WTC11 (cell line): Measurements from ENCODE around the gene PDSS2.
"Not testable (repeated sequence)": the region's sequence is repeated elsewhere in the genome, so short reads cannot be mapped to it uniquely, and the experiment has no call there.

ENCODE experiments used
- ESRRA ChIP-seq: sonication (generic); formaldehyde crosslinking; IDR thresholded peaks from 2 replicates; pipeline ENCODE4 v1.8.1; 2022; ENCODE audit warnings: mild to moderate bottlenecking, missing genetic modification reagents, borderline replicate concordance
- FOXJ3 ChIP-seq: sonication (generic); formaldehyde crosslinking; IDR thresholded peaks from 2 replicates; pipeline ENCODE4 v1.9.0; 2021; ENCODE audit warnings: missing genetic modification reagents, mild to moderate bottlenecking, borderline replicate concordance
- KAT7 ChIP-seq: sonication (generic); formaldehyde crosslinking; IDR thresholded peaks from 2 replicates; pipeline ENCODE4 v1.8.1; 2023; ENCODE audit warnings: missing genetic modification reagents, mild to moderate bottlenecking, borderline replicate concordance
- NR3C1 ChIP-seq: sonication (generic); formaldehyde crosslinking; conservative IDR thresholded peaks from 2 replicates; pipeline ENCODE4 v1.8.1; 2023; ENCODE audit warnings: low read depth, mild to moderate bottlenecking, missing genetic modification reagents
- TEAD4 ChIP-seq: sonication (generic); formaldehyde crosslinking; IDR thresholded peaks from 2 replicates; pipeline ENCODE4 v1.8.0; 2022; ENCODE audit warnings: mild to moderate bottlenecking, missing genetic modification reagents
- TF ChIP-seq, protein P1 (sequence below): fragments of 200-600 bp; IDR thresholded peaks from 2 replicates; pipeline ENCODE4 v1.8.0; 2022; ENCODE audit warnings: antibody characterized with exemption
- TF ChIP-seq, protein P2 (sequence below): fragments of 250-450 bp; sonication (Bioruptor Pico); IDR thresholded peaks from 2 replicates; pipeline ENCODE4 v1.9.0; 2021; ENCODE audit warnings: mild to moderate bottlenecking, borderline replicate concordance

DNA sequence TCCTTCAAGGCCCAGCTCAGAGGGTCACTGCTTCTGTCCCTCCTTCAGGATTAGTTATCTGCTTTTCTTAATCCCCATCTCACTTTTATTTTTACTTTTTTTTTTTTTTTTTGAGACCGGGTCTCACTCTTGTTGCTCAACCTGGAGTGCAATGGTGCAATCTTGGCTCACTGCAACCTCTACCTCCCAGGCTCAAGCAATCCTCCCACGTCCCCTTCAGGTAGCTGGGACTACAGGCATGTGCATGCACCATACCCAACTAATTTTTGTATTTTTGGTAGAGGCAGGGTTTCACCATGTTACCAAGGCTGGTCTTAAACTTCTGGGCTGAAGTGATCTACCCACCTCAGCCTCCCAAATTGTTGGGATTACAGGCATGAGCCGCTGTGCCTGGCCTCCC, 16.5 kb upstream of the PDSS2 start:
- TF ChIP-seq, protein P1, sequence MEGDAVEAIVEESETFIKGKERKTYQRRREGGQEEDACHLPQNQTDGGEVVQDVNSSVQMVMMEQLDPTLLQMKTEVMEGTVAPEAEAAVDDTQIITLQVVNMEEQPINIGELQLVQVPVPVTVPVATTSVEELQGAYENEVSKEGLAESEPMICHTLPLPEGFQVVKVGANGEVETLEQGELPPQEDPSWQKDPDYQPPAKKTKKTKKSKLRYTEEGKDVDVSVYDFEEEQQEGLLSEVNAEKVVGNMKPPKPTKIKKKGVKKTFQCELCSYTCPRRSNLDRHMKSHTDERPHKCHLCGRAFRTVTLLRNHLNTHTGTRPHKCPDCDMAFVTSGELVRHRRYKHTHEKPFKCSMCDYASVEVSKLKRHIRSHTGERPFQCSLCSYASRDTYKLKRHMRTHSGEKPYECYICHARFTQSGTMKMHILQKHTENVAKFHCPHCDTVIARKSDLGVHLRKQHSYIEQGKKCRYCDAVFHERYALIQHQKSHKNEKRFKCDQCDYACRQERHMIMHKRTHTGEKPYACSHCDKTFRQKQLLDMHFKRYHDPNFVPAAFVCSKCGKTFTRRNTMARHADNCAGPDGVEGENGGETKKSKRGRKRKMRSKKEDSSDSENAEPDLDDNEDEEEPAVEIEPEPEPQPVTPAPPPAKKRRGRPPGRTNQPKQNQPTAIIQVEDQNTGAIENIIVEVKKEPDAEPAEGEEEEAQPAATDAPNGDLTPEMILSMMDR: not testable (repeated sequence)
- not testable (repeated sequence) for TF ChIP-seq FOXJ3 (CRISPR knock-in tag); ESRRA; TEAD4 (CRISPR knock-in tag); KAT7 (CRISPR knock-in tag); NR3C1 (CRISPR knock-in tag)
- TF ChIP-seq, protein P2, sequence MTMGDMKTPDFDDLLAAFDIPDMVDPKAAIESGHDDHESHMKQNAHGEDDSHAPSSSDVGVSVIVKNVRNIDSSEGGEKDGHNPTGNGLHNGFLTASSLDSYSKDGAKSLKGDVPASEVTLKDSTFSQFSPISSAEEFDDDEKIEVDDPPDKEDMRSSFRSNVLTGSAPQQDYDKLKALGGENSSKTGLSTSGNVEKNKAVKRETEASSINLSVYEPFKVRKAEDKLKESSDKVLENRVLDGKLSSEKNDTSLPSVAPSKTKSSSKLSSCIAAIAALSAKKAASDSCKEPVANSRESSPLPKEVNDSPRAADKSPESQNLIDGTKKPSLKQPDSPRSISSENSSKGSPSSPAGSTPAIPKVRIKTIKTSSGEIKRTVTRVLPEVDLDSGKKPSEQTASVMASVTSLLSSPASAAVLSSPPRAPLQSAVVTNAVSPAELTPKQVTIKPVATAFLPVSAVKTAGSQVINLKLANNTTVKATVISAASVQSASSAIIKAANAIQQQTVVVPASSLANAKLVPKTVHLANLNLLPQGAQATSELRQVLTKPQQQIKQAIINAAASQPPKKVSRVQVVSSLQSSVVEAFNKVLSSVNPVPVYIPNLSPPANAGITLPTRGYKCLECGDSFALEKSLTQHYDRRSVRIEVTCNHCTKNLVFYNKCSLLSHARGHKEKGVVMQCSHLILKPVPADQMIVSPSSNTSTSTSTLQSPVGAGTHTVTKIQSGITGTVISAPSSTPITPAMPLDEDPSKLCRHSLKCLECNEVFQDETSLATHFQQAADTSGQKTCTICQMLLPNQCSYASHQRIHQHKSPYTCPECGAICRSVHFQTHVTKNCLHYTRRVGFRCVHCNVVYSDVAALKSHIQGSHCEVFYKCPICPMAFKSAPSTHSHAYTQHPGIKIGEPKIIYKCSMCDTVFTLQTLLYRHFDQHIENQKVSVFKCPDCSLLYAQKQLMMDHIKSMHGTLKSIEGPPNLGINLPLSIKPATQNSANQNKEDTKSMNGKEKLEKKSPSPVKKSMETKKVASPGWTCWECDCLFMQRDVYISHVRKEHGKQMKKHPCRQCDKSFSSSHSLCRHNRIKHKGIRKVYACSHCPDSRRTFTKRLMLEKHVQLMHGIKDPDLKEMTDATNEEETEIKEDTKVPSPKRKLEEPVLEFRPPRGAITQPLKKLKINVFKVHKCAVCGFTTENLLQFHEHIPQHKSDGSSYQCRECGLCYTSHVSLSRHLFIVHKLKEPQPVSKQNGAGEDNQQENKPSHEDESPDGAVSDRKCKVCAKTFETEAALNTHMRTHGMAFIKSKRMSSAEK (CRISPR knock-in tag): not testable (repeated sequence)
